A673 (cell line): Measurements from ENCODE around the gene IQCH.

ENCODE experiments used
- EZH2 ChIP-seq: fragments of 200-600 bp; sonication (generic); IDR thresholded peaks from 2 replicates; pipeline ENCODE4 v1.6.1; 2017; ENCODE audit warnings: borderline replicate concordance, low read depth, mild to moderate bottlenecking, mixed read lengths, antibody characterized with exemption, low read length; ENCODE audit not compliant: poor library complexity, severe bottlenecking
- TF ChIP-seq, protein P1 (sequence below): fragments of 300-800, 200-600 bp; sonication (generic); conservative IDR thresholded peaks from 2 replicates; pipeline ENCODE4 v1.5.1; 2017; ENCODE audit warnings: low read depth, mild to moderate bottlenecking, antibody characterized with exemption, low read length, moderate library complexity, mixed read lengths

- TF ChIP-seq, protein P1, sequence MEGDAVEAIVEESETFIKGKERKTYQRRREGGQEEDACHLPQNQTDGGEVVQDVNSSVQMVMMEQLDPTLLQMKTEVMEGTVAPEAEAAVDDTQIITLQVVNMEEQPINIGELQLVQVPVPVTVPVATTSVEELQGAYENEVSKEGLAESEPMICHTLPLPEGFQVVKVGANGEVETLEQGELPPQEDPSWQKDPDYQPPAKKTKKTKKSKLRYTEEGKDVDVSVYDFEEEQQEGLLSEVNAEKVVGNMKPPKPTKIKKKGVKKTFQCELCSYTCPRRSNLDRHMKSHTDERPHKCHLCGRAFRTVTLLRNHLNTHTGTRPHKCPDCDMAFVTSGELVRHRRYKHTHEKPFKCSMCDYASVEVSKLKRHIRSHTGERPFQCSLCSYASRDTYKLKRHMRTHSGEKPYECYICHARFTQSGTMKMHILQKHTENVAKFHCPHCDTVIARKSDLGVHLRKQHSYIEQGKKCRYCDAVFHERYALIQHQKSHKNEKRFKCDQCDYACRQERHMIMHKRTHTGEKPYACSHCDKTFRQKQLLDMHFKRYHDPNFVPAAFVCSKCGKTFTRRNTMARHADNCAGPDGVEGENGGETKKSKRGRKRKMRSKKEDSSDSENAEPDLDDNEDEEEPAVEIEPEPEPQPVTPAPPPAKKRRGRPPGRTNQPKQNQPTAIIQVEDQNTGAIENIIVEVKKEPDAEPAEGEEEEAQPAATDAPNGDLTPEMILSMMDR: no peak
- no peak for TF ChIP-seq EZH2
Measured at GRCh38 chr15:67251318-67251717, 3.3 kb upstream of the IQCH start.
